Panc1 (cell line): Measurements from ENCODE around the gene GNA12. TPM values are rescaled to one million over a fixed set of nuclear protein-coding genes. Genes with fewer than 3 reads are reported as not detected.

Source experiments
- ATAC-seq: fragments of 200-7000 bp; cut with Tn5 transposase; 2 replicates; pipeline ENCODE4 v1.9.1; 2020; ENCODE audit warnings: mild to moderate bottlenecking, moderate library complexity
- BruUV-seq: library from RNA; stranded (reverse); fragments of 400-500 nt; replicated peaks from 2 replicates; lab custom pipeline; 2021; lab: Mats Ljungman, UMichigan
- CTCF ChIA-PET: fragments of 300-600 bp; sonication (Branson Sonifier 250); formaldehyde crosslinking; loops from one replicate; lab custom pipeline; 2022; ENCODE audit warnings: antibody characterized with exemption; lab: Charles Lee
- POLR2A ChIA-PET: fragments of 300-600 bp; sonication (Branson Sonifier 250); formaldehyde crosslinking; loops from one replicate; lab custom pipeline; 2022; ENCODE audit warnings: antibody characterized with exemption; lab: Charles Lee
- DNase-seq: peaks from one replicate; pipeline ENCODE4 v3.0.0-alpha.2; 2010; ENCODE audit warnings: low read depth, low spot score
- H3K27ac ChIP-seq: 2 replicates; pipeline ENCODE4 v1.5.1; 2011; ENCODE audit warnings: mild to moderate bottlenecking, low read length, inconsistent platforms
- H3K27me3 ChIP-seq: fragments of 200-500 bp; sonication (Bioruptor generic); 2 replicates; pipeline ENCODE4 v1.6.0; 2014; ENCODE audit warnings: low read length, inconsistent platforms; ENCODE audit not compliant: control insufficient read depth, insufficient read depth
- H3K36me3 ChIP-seq: fragments of 200-500 bp; sonication (Bioruptor generic); 2 replicates; pipeline ENCODE4 v1.5.1; 2014; ENCODE audit warnings: inconsistent platforms, mild to moderate bottlenecking, low read length, moderate library complexity; ENCODE audit not compliant: control insufficient read depth, insufficient read depth
- H3K4me1 ChIP-seq: 2 replicates; pipeline ENCODE4 v1.5.1; 2011; ENCODE audit warnings: inconsistent platforms, mild to moderate bottlenecking, low read length, moderate library complexity; ENCODE audit not compliant: control insufficient read depth, insufficient read depth
- H3K4me3 ChIP-seq, 2 experiments: 2 replicates each; pipeline ENCODE4 v1.5.1; 2011 to 2012; ENCODE audit warnings: low read depth in 2 of 2, low read length in 2 of 2, mild to moderate bottlenecking in 2 of 2, inconsistent platforms in 1 of 2, moderate library complexity in 1 of 2
- H3K9me3 ChIP-seq: fragments of 200-500 bp; sonication (Bioruptor generic); 2 replicates; pipeline ENCODE4 v1.5.1; 2014; ENCODE audit warnings: low read depth, mild to moderate bottlenecking, inconsistent platforms, low read length, moderate library complexity; ENCODE audit not compliant: control insufficient read depth, insufficient read depth
- POLR2AphosphoS5 ChIP-seq: IDR thresholded peaks from 2 replicates; pipeline ENCODE4 v1.6.1; 2012; ENCODE audit warnings: mild to moderate bottlenecking, low read depth, low read length, moderate library complexity
- SIN3A ChIP-seq: IDR thresholded peaks from 2 replicates; pipeline ENCODE4 v1.6.1; 2012; ENCODE audit warnings: low read depth, mild to moderate bottlenecking, low read length, moderate library complexity, borderline replicate concordance; ENCODE audit not compliant: insufficient read depth
- TCF7L2 ChIP-seq: IDR thresholded peaks from 2 replicates; pipeline ENCODE4 v1.6.1; 2011; ENCODE audit warnings: mild to moderate bottlenecking, low read depth, low read length, inconsistent platforms
- in situ Hi-C: cut with HindIII; loops from 2 replicates; pipeline ENCODE4 v1.10.0; 2016; ENCODE audit warnings: low sequenced_read_pairs, low pct_unique_long_range_greater_than_20kb
- intact Hi-C: fragments of 100-400 bp; cut with micrococcal nuclease; formaldehyde crosslinking; loops from one replicate; pipeline ENCODE4 v1.10.0; 2022; ENCODE audit not compliant: unreplicated experiment
- total RNA-seq: library from RNA; stranded (reverse); gene quantifications from one replicate; pipeline ENCODE4 v1.2.1, GENCODE V29; 2021; ENCODE audit not compliant: unreplicated experiment
- TF ChIP-seq, protein P1 (sequence below), 2 experiments: IDR thresholded peaks; 2 replicates each; pipeline ENCODE4 v1.6.1; 2011 to 2012; ENCODE audit warnings: low read depth in 2 of 2, control low read depth in 1 of 2, low read length in 1 of 2, mild to moderate bottlenecking in 1 of 2, moderate library complexity in 1 of 2; ENCODE audit not compliant: insufficient read depth in 1 of 2
- TF ChIP-seq, protein P2 (sequence below): fragments of 450-650 bp; IDR thresholded peaks from 2 replicates; pipeline ENCODE4 v1.5.1; 2017; ENCODE audit warnings: mild to moderate bottlenecking

The GNA12 gene
- total RNA-seq, 1 experiment from 2014 or later = 139 TPM

DNA sequence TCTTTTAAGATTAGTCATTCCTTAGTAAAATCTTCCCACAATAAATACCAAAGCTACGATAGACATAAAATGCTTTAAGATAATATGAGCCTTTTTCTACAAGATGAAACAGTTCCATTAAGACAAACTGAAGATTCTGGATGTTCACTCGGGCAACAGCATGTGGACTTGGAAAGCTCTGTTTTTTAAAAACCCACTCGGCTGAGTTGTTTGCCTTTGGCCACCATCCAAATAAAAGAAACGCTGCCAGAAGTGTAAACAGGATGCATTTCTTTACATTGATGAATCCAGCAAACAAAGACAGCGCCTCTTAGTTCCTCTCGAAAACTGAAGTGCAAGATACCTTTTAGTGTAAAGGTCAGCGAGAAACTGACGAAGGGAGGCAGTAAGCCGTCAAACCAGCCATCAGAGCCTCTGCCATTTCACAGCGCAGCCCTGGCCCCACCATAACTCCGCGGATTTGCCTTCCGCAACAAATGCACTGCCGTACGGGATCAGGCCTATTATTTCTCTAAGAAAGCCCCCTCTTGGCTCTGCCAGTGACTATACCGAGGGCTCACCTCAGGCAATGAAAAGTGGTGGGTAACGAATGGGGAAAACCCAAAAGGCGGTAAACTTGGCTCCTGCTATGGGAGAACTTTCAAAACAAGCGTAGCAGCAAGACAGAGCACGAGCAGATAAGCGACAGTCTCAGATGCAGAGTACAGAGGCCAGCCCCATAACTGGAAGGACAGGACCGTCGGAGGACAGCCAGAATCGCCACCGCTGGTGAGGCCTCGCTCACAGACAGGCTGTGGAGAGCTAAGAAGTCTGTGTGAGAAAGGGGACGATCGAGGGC is 41.4 kb downstream of the GNA12 start:
- POLR2A ChIA-PET = interaction anchor here (0.6 to 1.2 kb wide), 2 partner anchors 12 to 18 kb away, joined by 3 to 7 read pairs; no protein-coding TSS in a partner anchor
- BruUV-seq = no TSS peak
- in situ Hi-C loops = no loop called here
- intact Hi-C loops = no loop called here
- DNase-seq = peak; percentile 91
- Histone ChIP-seq H3K27me3 (no peaks in the 10 kb centered on the region), H3K4me1 (peaks cover 79% of the 10 kb centered on the region), H3K4me3 (peak overlapping the region; percentile 30 to 55), H3K36me3 (no peaks in the 10 kb centered on the region), H3K9me3 (no peaks in the 10 kb centered on the region), H3K27ac (peak overlapping the region; percentile 99)
- TF ChIP-seq, protein P1, sequence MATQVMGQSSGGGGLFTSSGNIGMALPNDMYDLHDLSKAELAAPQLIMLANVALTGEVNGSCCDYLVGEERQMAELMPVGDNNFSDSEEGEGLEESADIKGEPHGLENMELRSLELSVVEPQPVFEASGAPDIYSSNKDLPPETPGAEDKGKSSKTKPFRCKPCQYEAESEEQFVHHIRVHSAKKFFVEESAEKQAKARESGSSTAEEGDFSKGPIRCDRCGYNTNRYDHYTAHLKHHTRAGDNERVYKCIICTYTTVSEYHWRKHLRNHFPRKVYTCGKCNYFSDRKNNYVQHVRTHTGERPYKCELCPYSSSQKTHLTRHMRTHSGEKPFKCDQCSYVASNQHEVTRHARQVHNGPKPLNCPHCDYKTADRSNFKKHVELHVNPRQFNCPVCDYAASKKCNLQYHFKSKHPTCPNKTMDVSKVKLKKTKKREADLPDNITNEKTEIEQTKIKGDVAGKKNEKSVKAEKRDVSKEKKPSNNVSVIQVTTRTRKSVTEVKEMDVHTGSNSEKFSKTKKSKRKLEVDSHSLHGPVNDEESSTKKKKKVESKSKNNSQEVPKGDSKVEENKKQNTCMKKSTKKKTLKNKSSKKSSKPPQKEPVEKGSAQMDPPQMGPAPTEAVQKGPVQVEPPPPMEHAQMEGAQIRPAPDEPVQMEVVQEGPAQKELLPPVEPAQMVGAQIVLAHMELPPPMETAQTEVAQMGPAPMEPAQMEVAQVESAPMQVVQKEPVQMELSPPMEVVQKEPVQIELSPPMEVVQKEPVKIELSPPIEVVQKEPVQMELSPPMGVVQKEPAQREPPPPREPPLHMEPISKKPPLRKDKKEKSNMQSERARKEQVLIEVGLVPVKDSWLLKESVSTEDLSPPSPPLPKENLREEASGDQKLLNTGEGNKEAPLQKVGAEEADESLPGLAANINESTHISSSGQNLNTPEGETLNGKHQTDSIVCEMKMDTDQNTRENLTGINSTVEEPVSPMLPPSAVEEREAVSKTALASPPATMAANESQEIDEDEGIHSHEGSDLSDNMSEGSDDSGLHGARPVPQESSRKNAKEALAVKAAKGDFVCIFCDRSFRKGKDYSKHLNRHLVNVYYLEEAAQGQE (IDR thresholded peaks at IDR 0.05; ENCODE audit: insufficient read depth in 1 of 2, low read depth in 2 of 2, low read length in 1 of 2) = no peak
- TF ChIP-seq, protein P2, sequence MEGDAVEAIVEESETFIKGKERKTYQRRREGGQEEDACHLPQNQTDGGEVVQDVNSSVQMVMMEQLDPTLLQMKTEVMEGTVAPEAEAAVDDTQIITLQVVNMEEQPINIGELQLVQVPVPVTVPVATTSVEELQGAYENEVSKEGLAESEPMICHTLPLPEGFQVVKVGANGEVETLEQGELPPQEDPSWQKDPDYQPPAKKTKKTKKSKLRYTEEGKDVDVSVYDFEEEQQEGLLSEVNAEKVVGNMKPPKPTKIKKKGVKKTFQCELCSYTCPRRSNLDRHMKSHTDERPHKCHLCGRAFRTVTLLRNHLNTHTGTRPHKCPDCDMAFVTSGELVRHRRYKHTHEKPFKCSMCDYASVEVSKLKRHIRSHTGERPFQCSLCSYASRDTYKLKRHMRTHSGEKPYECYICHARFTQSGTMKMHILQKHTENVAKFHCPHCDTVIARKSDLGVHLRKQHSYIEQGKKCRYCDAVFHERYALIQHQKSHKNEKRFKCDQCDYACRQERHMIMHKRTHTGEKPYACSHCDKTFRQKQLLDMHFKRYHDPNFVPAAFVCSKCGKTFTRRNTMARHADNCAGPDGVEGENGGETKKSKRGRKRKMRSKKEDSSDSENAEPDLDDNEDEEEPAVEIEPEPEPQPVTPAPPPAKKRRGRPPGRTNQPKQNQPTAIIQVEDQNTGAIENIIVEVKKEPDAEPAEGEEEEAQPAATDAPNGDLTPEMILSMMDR = no peak
- TF ChIP-seq TCF7L2 (peak; percentile 12; the same call in 1 of the 2 replicates), POLR2AphosphoS5 (peak; percentile 47; the same call in 1 of the 2 replicates)
- peak; percentile 79 for ATAC-seq
- CTCF ChIA-PET = interaction anchor here (0.6 to 1.1 kb wide), 3 partner anchors 39 to 82 kb away, joined by 3 to 4 read pairs (median 3); no protein-coding TSS in a partner anchor

DNA sequence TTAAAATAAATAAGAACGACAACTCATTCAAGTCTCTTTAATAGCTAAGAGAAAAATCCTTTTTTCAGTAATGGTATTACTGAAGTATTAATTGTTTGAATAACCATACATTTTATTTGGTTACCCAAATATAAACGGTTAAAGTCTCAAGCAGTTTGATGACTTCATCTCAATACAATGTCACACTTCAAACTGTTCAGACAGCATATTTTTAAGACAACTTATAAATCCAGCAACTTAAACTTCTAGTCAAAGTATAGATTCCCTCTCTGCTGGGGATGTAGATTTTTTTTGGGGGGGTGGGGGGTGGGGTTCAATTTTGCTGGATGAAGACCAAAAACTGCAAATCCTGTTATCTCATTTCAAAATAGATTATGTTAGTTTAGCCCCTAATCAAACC is 42.0 kb downstream of the GNA12 start:
- H3K27me3 ChIP-seq = no peaks in the 10 kb centered on the region
- intact Hi-C loops = no loop called here
- ATAC-seq (no peak), DNase-seq (no peak)
- ChIA-PET POLR2A (interaction anchor here (0.6 to 0.9 kb wide), 2 partner anchors 18 to 38 kb away, joined by 7 to 8 read pairs; no protein-coding TSS in a partner anchor), CTCF (interaction anchor here (0.6 to 1.1 kb wide), 2 partner anchors 39 to 41 kb away, joined by 3 to 4 read pairs; no protein-coding TSS in a partner anchor)
- no TSS peak for BruUV-seq
- in situ Hi-C loops = no loop called here
- no peaks in the 10 kb centered on the region for H3K9me3 ChIP-seq
- TF ChIP-seq TCF7L2 = no peak
- TF ChIP-seq, protein P1 (IDR thresholded peaks at IDR 0.05; ENCODE audit: insufficient read depth in 1 of 2, low read depth in 2 of 2, low read length in 1 of 2) = no peak
- TF ChIP-seq, protein P2 = no peak
- no peak for TF ChIP-seq SIN3A
- TF ChIP-seq POLR2AphosphoS5 = no peak
- H3K36me3 ChIP-seq = no peaks in the 10 kb centered on the region
- peaks cover 79% of the 10 kb centered on the region for H3K4me1 ChIP-seq
- peak overlapping the region; percentile 99 for H3K27ac ChIP-seq
- peak overlapping the region; percentile 30 to 55; a peak in 3 of 4 replicates for H3K4me3 ChIP-seq
